Neural progenitor cell (in vitro differentiated cells): Measurements from ENCODE around the gene NAPB. TPM values are rescaled to one million over a fixed set of nuclear protein-coding genes. Genes with fewer than 3 reads are reported as not detected.

ENCODE experiments used
- DNase-seq: peaks from one replicate; pipeline ENCODE4 v3.0.0-alpha.2; 2016; ENCODE audit warnings: low spot score
- H2AFZ ChIP-seq: fragments of 200-600 bp; sonication (generic); replicated peaks from 2 replicates; pipeline ENCODE4 v1.6.1; 2016; ENCODE audit warnings: antibody characterized with exemption
- H3F3A ChIP-seq: fragments of 200-600 bp; sonication (generic); 2 replicates; pipeline ENCODE4 v1.6.1; 2016; ENCODE audit warnings: antibody characterized with exemption, low read depth
- H3K27ac ChIP-seq: fragments of 200-600 bp; sonication (generic); 2 replicates; pipeline ENCODE4 v1.5.1; 2016; ENCODE audit warnings: mild to moderate bottlenecking
- H3K27me3 ChIP-seq: fragments of 200-600 bp; sonication (generic); 2 replicates; pipeline ENCODE4 v1.6.1; 2016; ENCODE audit warnings: mild to moderate bottlenecking, moderate library complexity
- H3K36me3 ChIP-seq: fragments of 200-600 bp; sonication (generic); 2 replicates; pipeline ENCODE4 v1.5.1; 2016
- H3K4me1 ChIP-seq: fragments of 200-600 bp; sonication (generic); 2 replicates; pipeline ENCODE4 v1.6.1; 2016; ENCODE audit warnings: mixed run types
- H3K4me2 ChIP-seq: fragments of 200-600 bp; sonication (generic); 2 replicates; pipeline ENCODE4 v1.6.1; 2016
- H3K4me3 ChIP-seq: fragments of 200-600 bp; sonication (generic); 2 replicates; pipeline ENCODE4 v1.5.1; 2016
- H3K79me2 ChIP-seq: fragments of 200-600 bp; sonication (generic); 2 replicates; pipeline ENCODE4 v1.6.1; 2016; ENCODE audit warnings: low read depth
- H3K9ac ChIP-seq: fragments of 200-600 bp; sonication (generic); 2 replicates; pipeline ENCODE4 v1.6.1; 2016
- H3K9me3 ChIP-seq: fragments of 200-600 bp; sonication (generic); 2 replicates; pipeline ENCODE4 v1.5.1; 2016; ENCODE audit warnings: low read depth
- H4K20me1 ChIP-seq: fragments of 200-600 bp; sonication (generic); 2 replicates; pipeline ENCODE4 v1.6.1; 2016; ENCODE audit warnings: low read depth
- H3K27ac Mint-ChIP-seq: 3 replicates; pipeline ENCODE4 v1.8.0; 2021; ENCODE audit warnings: mixed read lengths
- H3K27me3 Mint-ChIP-seq: 2 replicates; pipeline ENCODE4 v1.8.0; 2022; ENCODE audit warnings: low read depth, mild to moderate bottlenecking, inconsistent platforms, moderate library complexity, mixed read lengths; ENCODE audit not compliant: insufficient read depth
- H3K36me3 Mint-ChIP-seq: 3 replicates; pipeline ENCODE4 v1.8.0; 2021; ENCODE audit warnings: mixed read lengths
- H3K4me1 Mint-ChIP-seq: 3 replicates; pipeline ENCODE4 v1.8.0; 2021; ENCODE audit warnings: mixed read lengths
- H3K4me3 Mint-ChIP-seq: 3 replicates; pipeline ENCODE4 v1.8.0; 2021; ENCODE audit warnings: mild to moderate bottlenecking, moderate library complexity, mixed read lengths
- H3K9me3 Mint-ChIP-seq: 3 replicates; pipeline ENCODE4 v1.8.0; 2020; ENCODE audit warnings: mixed read lengths
- CTCF ChIP-seq: fragments of 200-600 bp; sonication (generic); IDR thresholded peaks from 2 replicates; pipeline ENCODE4 v1.5.1; 2017; ENCODE audit warnings: antibody characterized with exemption, mild to moderate bottlenecking
- EZH2 ChIP-seq: fragments of 200-600 bp; sonication (generic); IDR thresholded peaks from 2 replicates; pipeline ENCODE4 v1.6.1; 2017; ENCODE audit warnings: antibody characterized with exemption, mild to moderate bottlenecking, moderate library complexity
- EZH2phosphoT487 ChIP-seq: fragments of 200-600 bp; sonication (generic); IDR thresholded peaks from 2 replicates; pipeline ENCODE4 v1.6.1; 2017; ENCODE audit warnings: antibody characterized with exemption
- total RNA-seq: library from RNA; depleted of rRNA; stranded (reverse); fragments of >200 nt; gene quantifications from 2 replicates; pipeline ENCODE4 v1.2.3, GENCODE V29; 2015; ENCODE audit warnings: low replicate concordance

The NAPB gene
- total RNA-seq, 1 donor from 2014 or later: 23.8 TPM

GRCh38 chr20:23434521-23435313, 13.4 kb upstream of the NAPB start:
- Histone ChIP-seq H3K4me1 (no peaks in the 10 kb centered on the region), H3K36me3 (no peaks in the 10 kb centered on the region), H3K4me3 (no peak overlapping the region), H3K4me2 (no peak overlapping the region), H3K27me3 (no peaks in the 10 kb centered on the region), H3K79me2 (no peaks in the 10 kb centered on the region), H4K20me1 (no peaks in the 10 kb centered on the region), H3F3A (no peaks in the 10 kb centered on the region), H3K9ac (no peak overlapping the region), H2AFZ (no peak overlapping the region), H3K9me3 (no peaks in the 10 kb centered on the region), H3K27ac (no peak overlapping the region)
- Mint-ChIP-seq H3K4me3 (no peak overlapping the region), H3K36me3 (no peaks in the 10 kb centered on the region), H3K9me3 (no peaks in the 10 kb centered on the region), H3K4me1 (no peaks in the 10 kb centered on the region), H3K27me3 (peaks cover 2% of the 10 kb centered on the region), H3K27ac (no peak overlapping the region)
- TF ChIP-seq EZH2 (no peak), CTCF (no peak), EZH2phosphoT487 (no peak)
- DNase-seq: no peak

GRCh38 chr20:23433628-23434027, 12.3 kb upstream of the NAPB start:
- Histone ChIP-seq H3K4me2 (no peak overlapping the region), H3F3A (no peaks in the 10 kb centered on the region), H3K36me3 (no peaks in the 10 kb centered on the region), H2AFZ (no peak overlapping the region), H3K4me3 (no peak overlapping the region), H3K79me2 (no peaks in the 10 kb centered on the region), H3K27me3 (no peaks in the 10 kb centered on the region), H3K9me3 (no peaks in the 10 kb centered on the region), H3K27ac (no peak overlapping the region), H3K4me1 (no peaks in the 10 kb centered on the region), H4K20me1 (no peaks in the 10 kb centered on the region), H3K9ac (no peak overlapping the region)
- DNase-seq: no peak
- H3K9me3 Mint-ChIP-seq: no peaks in the 10 kb centered on the region
- TF ChIP-seq CTCF (no peak), EZH2 (no peak), EZH2phosphoT487 (no peak)
- H3K36me3 Mint-ChIP-seq: no peaks in the 10 kb centered on the region
- H3K4me1 Mint-ChIP-seq: no peaks in the 10 kb centered on the region
- no peak overlapping the region for H3K27ac Mint-ChIP-seq
- H3K27me3 Mint-ChIP-seq: peaks cover 2% of the 10 kb centered on the region
- H3K4me3 Mint-ChIP-seq: no peak overlapping the region

GRCh38 chr20:23425129-23425528, 3.8 kb upstream of the NAPB start:
- H3K9me3 Mint-ChIP-seq: no peaks in the 10 kb centered on the region
- H2AFZ ChIP-seq: no peak overlapping the region
- no peak overlapping the region for H3K27ac ChIP-seq
- no peak for DNase-seq
- H3K4me1 ChIP-seq: peaks cover under 1% of the 10 kb centered on the region
- H3K36me3 ChIP-seq: no peaks in the 10 kb centered on the region
- no peaks in the 10 kb centered on the region for H3K9me3 ChIP-seq
- no peak overlapping the region for H3K4me3 Mint-ChIP-seq
- no peaks in the 10 kb centered on the region for H3F3A ChIP-seq
- no peak overlapping the region for H3K4me3 ChIP-seq
- H3K9ac ChIP-seq: no peak overlapping the region
- no peak for TF ChIP-seq EZH2phosphoT487
- TF ChIP-seq EZH2: no peak
- TF ChIP-seq CTCF: no peak
- no peaks in the 10 kb centered on the region for H3K36me3 Mint-ChIP-seq
- H3K27ac Mint-ChIP-seq: no peak overlapping the region
- peaks cover 2% of the 10 kb centered on the region for H3K27me3 Mint-ChIP-seq
- peaks cover 10% of the 10 kb centered on the region for H3K79me2 ChIP-seq
- no peaks in the 10 kb centered on the region for H3K27me3 ChIP-seq
- H4K20me1 ChIP-seq: peaks cover 2% of the 10 kb centered on the region
- H3K4me1 Mint-ChIP-seq: peaks cover 5% of the 10 kb centered on the region
- H3K4me2 ChIP-seq: no peak overlapping the region
